IMR-90 (cell line): ENCODE data around the gene CFAP97D2.

Source experiments
- CEBPB ChIP-seq: IDR thresholded peaks from 2 replicates; pipeline ENCODE4 v1.6.1; 2012; ENCODE audit warnings: low read depth, low read length, improper control_type of control experiment
- CHD1 ChIP-seq: IDR thresholded peaks from 2 replicates; pipeline ENCODE4 v1.6.1; 2012; ENCODE audit warnings: low read depth, low read length, improper control_type of control experiment
- MXI1 ChIP-seq: IDR thresholded peaks from 2 replicates; pipeline ENCODE4 v1.6.1; 2012; ENCODE audit warnings: low read depth, mild to moderate bottlenecking, low read length, moderate library complexity, borderline replicate concordance
- NFE2L2 ChIP-seq: fragments of 150-350 bp; IDR thresholded peaks from 2 replicates; pipeline ENCODE4 v1.6.1; 2016; ENCODE audit warnings: low read depth, mild to moderate bottlenecking, low read length
- POLR2A ChIP-seq: IDR thresholded peaks from 2 replicates; pipeline ENCODE4 v1.6.1; 2012; ENCODE audit warnings: mild to moderate bottlenecking, low read depth, low read length
- RAD21 ChIP-seq: IDR thresholded peaks from 2 replicates; pipeline ENCODE4 v1.6.1; 2012; ENCODE audit warnings: low read length, improper control_type of control experiment
- RCOR1 ChIP-seq: IDR thresholded peaks from 2 replicates; pipeline ENCODE4 v1.6.1; 2012; ENCODE audit warnings: mild to moderate bottlenecking, low read length, improper control_type of control experiment; ENCODE audit not compliant: insufficient replicate concordance
- TF ChIP-seq, protein P1 (sequence below): conservative IDR thresholded peaks from 2 replicates; pipeline ENCODE4 v1.5.1; 2012; ENCODE audit warnings: mild to moderate bottlenecking, low read depth, low read length, improper control_type of control experiment
- TF ChIP-seq, protein P2 (sequence below): fragments of 150-350 bp; IDR thresholded peaks from 2 replicates; pipeline ENCODE4 v1.6.1; 2017; ENCODE audit warnings: mild to moderate bottlenecking, antibody characterized with exemption, low read length, low read depth

DNA sequence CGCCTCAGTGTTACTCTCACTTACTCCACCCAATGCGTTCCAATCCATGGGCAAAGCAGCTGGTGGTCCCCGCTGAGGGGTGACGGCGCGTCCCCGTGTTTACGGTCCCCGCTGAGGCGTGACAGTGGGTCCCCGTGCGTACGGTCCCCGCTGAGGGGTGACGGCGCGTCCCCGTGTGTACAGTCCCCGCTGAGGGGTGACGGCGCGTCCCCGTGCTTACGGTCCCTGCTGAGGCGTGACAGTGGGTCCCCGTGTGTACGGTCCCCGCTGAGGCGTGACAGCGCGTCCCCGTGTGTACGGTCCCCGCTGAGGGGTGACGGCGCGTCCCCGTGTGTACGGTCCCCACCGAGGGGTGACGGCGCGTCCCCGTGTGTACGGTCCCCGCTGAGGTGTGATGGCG lies 19.5 kb downstream of the CFAP97D2 start:
- TF ChIP-seq, protein P1, sequence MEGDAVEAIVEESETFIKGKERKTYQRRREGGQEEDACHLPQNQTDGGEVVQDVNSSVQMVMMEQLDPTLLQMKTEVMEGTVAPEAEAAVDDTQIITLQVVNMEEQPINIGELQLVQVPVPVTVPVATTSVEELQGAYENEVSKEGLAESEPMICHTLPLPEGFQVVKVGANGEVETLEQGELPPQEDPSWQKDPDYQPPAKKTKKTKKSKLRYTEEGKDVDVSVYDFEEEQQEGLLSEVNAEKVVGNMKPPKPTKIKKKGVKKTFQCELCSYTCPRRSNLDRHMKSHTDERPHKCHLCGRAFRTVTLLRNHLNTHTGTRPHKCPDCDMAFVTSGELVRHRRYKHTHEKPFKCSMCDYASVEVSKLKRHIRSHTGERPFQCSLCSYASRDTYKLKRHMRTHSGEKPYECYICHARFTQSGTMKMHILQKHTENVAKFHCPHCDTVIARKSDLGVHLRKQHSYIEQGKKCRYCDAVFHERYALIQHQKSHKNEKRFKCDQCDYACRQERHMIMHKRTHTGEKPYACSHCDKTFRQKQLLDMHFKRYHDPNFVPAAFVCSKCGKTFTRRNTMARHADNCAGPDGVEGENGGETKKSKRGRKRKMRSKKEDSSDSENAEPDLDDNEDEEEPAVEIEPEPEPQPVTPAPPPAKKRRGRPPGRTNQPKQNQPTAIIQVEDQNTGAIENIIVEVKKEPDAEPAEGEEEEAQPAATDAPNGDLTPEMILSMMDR: no peak
- TF ChIP-seq MXI1 (no peak), POLR2A (no peak), CEBPB (no peak), CHD1 (no peak), RCOR1 (no peak), RAD21 (no peak), NFE2L2 (no peak)
- TF ChIP-seq, protein P2, sequence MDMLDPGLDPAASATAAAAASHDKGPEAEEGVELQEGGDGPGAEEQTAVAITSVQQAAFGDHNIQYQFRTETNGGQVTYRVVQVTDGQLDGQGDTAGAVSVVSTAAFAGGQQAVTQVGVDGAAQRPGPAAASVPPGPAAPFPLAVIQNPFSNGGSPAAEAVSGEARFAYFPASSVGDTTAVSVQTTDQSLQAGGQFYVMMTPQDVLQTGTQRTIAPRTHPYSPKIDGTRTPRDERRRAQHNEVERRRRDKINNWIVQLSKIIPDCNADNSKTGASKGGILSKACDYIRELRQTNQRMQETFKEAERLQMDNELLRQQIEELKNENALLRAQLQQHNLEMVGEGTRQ: no peak
